ENCODE measurements around the gene PIAS4.

GRCh38 chr19:4031420-4031819, 23.9 kb downstream of the PIAS4 start:
- TF ChIP-seq, protein P1, sequence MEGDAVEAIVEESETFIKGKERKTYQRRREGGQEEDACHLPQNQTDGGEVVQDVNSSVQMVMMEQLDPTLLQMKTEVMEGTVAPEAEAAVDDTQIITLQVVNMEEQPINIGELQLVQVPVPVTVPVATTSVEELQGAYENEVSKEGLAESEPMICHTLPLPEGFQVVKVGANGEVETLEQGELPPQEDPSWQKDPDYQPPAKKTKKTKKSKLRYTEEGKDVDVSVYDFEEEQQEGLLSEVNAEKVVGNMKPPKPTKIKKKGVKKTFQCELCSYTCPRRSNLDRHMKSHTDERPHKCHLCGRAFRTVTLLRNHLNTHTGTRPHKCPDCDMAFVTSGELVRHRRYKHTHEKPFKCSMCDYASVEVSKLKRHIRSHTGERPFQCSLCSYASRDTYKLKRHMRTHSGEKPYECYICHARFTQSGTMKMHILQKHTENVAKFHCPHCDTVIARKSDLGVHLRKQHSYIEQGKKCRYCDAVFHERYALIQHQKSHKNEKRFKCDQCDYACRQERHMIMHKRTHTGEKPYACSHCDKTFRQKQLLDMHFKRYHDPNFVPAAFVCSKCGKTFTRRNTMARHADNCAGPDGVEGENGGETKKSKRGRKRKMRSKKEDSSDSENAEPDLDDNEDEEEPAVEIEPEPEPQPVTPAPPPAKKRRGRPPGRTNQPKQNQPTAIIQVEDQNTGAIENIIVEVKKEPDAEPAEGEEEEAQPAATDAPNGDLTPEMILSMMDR (IDR thresholded peaks at IDR 0.05; ENCODE audit: low read depth, low read length, poor library complexity, severe bottlenecking), result no peak
- TF ChIP-seq EZH2phosphoT487 (IDR thresholded peaks at IDR 0.05; ENCODE audit: borderline replicate concordance, low read length), result no peak
